Choroid plexus epithelial cell (primary cell): Measurements from ENCODE around the gene LOXL1.

Source experiments
- DNase-seq: peaks from one replicate; pipeline ENCODE4 v3.0.0-alpha.2; 2010; ENCODE audit warnings: low read depth
- H3K4me3 ChIP-seq: 2 replicates; pipeline ENCODE4 v1.5.1; 2011; ENCODE audit warnings: low read depth, mild to moderate bottlenecking, control low read depth, low read length, moderate library complexity
- CTCF ChIP-seq: conservative IDR thresholded peaks from 2 replicates; pipeline ENCODE4 v1.5.1; 2011; ENCODE audit warnings: low read depth, mild to moderate bottlenecking, control low read depth, inconsistent platforms, low read length, moderate library complexity

Gene LOXL1

GRCh38 chr15:73919706-73920105 is 6.6 kb upstream of the LOXL1 start:
- no peak overlapping the region for H3K4me3 ChIP-seq
- no peak for DNase-seq

GRCh38 chr15:73921254-73921925 is 4.9 kb upstream of the LOXL1 start:
- DNase-seq = no peak
- no peak overlapping the region for H3K4me3 ChIP-seq
- no peak for TF ChIP-seq CTCF

More at GRCh38 chr15:73919706-73920105, 6.6 kb upstream of the LOXL1 start:
- TF ChIP-seq CTCF = no peak

GRCh38 chr15:73922186-73923151 is 3.8 kb upstream of the LOXL1 start:
- no peak overlapping the region for H3K4me3 ChIP-seq
- TF ChIP-seq CTCF = no peak
- DNase-seq = peak; percentile 70

- no peak for TF ChIP-seq CTCF
- H3K4me3 ChIP-seq = no peak overlapping the region
- no peak for DNase-seq
Observed at GRCh38 chr15:73923156-73923487, 3.1 kb upstream of the LOXL1 start.

GRCh38 chr15:73923488-73924164 is 2.6 kb upstream of the LOXL1 start:
- DNase-seq = no peak

More at GRCh38 chr15:73923488-73924164, 2.6 kb upstream of the LOXL1 start:
- no peak overlapping the region for H3K4me3 ChIP-seq
- TF ChIP-seq CTCF = no peak
